K562 (cell line): ENCODE measurements around the gene MTPN. TPM values are rescaled to one million over a fixed set of nuclear protein-coding genes. Genes with fewer than 3 reads are reported as not detected.

Experiments
- ADNP ChIP-seq: fragments of 200-800 bp; sonication (Bioruptor generic); IDR thresholded peaks from 2 replicates; pipeline ENCODE4 v1.6.1; 2016; ENCODE audit warnings: missing genetic modification characterization, missing compliant biosample characterization
- BMI1 ChIP-seq: fragments of 150-350 bp; IDR thresholded peaks from 2 replicates; pipeline ENCODE4 v1.6.1; 2014; ENCODE audit warnings: low read length
- KDM1A ChIP-seq, 2 experiments: fragments of 450-650 bp; IDR thresholded peaks; 2 replicates each; pipeline ENCODE4 v1.6.1; 2016; ENCODE audit warnings: mild to moderate bottlenecking in 2 of 2
- SMARCB1 ChIP-seq: IDR thresholded peaks from 2 replicates; pipeline ENCODE4 v1.6.1; 2011; ENCODE audit warnings: improper control_type of control experiment, low read depth; ENCODE audit not compliant: insufficient read length
- TCFL5 ChIP-seq: fragments of 250-450 bp; sonication (Bioruptor Pico); conservative IDR thresholded peaks from 2 replicates; pipeline ENCODE4 v1.6.1; 2021; ENCODE audit warnings: mild to moderate bottlenecking, moderate library complexity, matching md5 sums
- ZNF134 ChIP-seq: fragments of 250-450 bp; sonication (Bioruptor Pico); conservative IDR thresholded peaks from 2 replicates; pipeline ENCODE4 v1.4.0; 2020
- ZNF174 ChIP-seq: fragments of 250-450 bp; sonication (Bioruptor Pico); IDR thresholded peaks from 2 replicates; pipeline ENCODE4 v1.4.0; 2020; ENCODE audit warnings: mild to moderate bottlenecking
- ZNF75A ChIP-seq: fragments of 450-650 bp; formaldehyde crosslinking; IDR thresholded peaks from 2 replicates; pipeline ENCODE4 v1.4.0; 2020; ENCODE audit warnings: mild to moderate bottlenecking
- polyA plus RNA-seq, 8 experiments: library from polyadenylated mRNA; depleted of rRNA in 4 of 8; stranded (reverse) in 5 of 8; unstranded in 3 of 8; fragments of >200 nt; fragmentation: Nextera tagmentation in 2 of 8; fragmentation: Illumina TruSeq in 1 of 8; extraction: Ambion mirVana in 2 of 8; extraction: Trizol in 1 of 8; gene quantifications; 2 replicates each; pipeline versions ENCODE4 v1.2.1 to v1.2.3, GENCODE V29; 2011 to 2014; ENCODE audit warnings: inconsistent platforms in 1 of 8, missing spikeins in 1 of 8
- total RNA-seq, 7 experiments: library from RNA; depleted of rRNA in 6 of 7; stranded (reverse); fragments of >200 nt in 6 of 7; fragmentation: Illumina TruSeq in 2 of 7; extraction: Trizol in 2 of 7; gene quantifications; 2 replicates each; pipeline versions ENCODE4 v1.2.1 to v1.2.3, GENCODE V29; 2011 to 2021; ENCODE audit warnings: low replicate concordance in 1 of 7
- TF ChIP-seq, protein P1 (sequence below): fragments of 450-650 bp; IDR thresholded peaks from 2 replicates; pipeline ENCODE4 v1.7.0; 2016; ENCODE audit warnings: borderline replicate concordance
- TF ChIP-seq, protein P2 (sequence below): fragments of 250-450 bp; sonication (Bioruptor Pico); IDR thresholded peaks from 2 replicates; pipeline ENCODE4 v1.8.0; 2022; ENCODE audit warnings: moderate library complexity, mild to moderate bottlenecking, inconsistent platforms
- TF ChIP-seq, protein P3 (sequence below): IDR thresholded peaks from 2 replicates; pipeline ENCODE4 v1.6.1; 2011; ENCODE audit not compliant: insufficient read length; ENCODE audit errors: extremely low read depth
- TF ChIP-seq, protein P4 (sequence below): fragments of 250-450 bp; sonication (Bioruptor Pico); IDR thresholded peaks from 2 replicates; pipeline ENCODE4 v1.5.0; 2021
- TF ChIP-seq, protein P5 (sequence below): fragments of 250-450 bp; sonication (Bioruptor Pico); IDR thresholded peaks from 2 replicates; pipeline ENCODE4 v1.9.0; 2021; ENCODE audit warnings: mild to moderate bottlenecking, inconsistent platforms
- TF ChIP-seq, protein P6 (sequence below): sonication (generic); formaldehyde crosslinking; IDR thresholded peaks from 2 replicates; pipeline ENCODE4 v1.8.0; 2022; ENCODE audit warnings: missing genetic modification reagents, mild to moderate bottlenecking, borderline replicate concordance
- TF ChIP-seq, protein P7 (sequence below): fragments of 450-650 bp; formaldehyde crosslinking; IDR thresholded peaks from 2 replicates; pipeline ENCODE4 v1.4.0; 2022; ENCODE audit warnings: mild to moderate bottlenecking, moderate library complexity
- TF ChIP-seq, protein P8 (sequence below): fragments of 250-450 bp; sonication (Bioruptor Pico); IDR thresholded peaks from 2 replicates; pipeline ENCODE4 v1.8.0; 2021; ENCODE audit warnings: mild to moderate bottlenecking, moderate library complexity

MTPN gene
- total and polyA plus RNA-seq, 9 of the 15 experiments (the other 6 are each of a cell fraction or from before 2014, with no cell fraction given): 68.5 to 261 (median 156) TPM

DNA sequence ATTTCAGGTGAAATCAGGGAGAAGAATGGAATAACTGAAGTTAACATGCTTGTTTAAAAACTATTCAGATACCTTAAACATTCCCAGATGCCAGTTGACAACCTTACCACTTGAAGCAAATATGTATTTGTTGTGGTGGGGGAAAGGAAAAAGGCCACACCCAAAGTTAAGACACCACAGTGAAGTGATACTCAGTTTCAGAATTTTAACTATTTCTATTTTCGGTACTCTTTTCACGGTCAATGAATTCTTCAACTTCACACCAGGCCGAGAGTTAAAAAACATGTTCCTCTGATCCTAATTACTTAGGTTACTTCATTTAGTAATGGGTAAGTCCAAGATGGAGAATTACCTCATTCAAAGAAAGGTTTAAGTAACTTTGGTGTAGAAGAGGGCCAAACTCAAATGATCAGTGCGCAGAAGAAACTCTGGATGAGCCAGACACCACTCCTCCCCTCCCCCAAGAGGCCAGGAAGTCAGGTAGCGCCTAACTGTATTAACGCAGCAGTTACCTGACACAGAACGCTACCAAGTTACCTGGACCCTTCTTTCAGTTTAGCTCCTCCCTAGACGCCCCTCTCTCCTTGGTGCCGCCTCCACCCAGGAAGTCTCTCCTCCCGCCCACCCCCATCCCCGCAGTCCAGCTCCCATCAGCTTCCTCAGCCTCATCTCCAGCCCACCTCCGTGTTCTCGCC, 700 bp downstream of the MTPN start (continued):
- TF ChIP-seq, protein P1, sequence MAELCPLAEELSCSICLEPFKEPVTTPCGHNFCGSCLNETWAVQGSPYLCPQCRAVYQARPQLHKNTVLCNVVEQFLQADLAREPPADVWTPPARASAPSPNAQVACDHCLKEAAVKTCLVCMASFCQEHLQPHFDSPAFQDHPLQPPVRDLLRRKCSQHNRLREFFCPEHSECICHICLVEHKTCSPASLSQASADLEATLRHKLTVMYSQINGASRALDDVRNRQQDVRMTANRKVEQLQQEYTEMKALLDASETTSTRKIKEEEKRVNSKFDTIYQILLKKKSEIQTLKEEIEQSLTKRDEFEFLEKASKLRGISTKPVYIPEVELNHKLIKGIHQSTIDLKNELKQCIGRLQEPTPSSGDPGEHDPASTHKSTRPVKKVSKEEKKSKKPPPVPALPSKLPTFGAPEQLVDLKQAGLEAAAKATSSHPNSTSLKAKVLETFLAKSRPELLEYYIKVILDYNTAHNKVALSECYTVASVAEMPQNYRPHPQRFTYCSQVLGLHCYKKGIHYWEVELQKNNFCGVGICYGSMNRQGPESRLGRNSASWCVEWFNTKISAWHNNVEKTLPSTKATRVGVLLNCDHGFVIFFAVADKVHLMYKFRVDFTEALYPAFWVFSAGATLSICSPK: 0 out of 2 replicates have a peak, but pooled peaks have one; percentile 12
- TF ChIP-seq ZNF134 (CRISPR knock-in tag) (no peak), ADNP (tag) (no peak), BMI1 (no peak), ZNF174 (CRISPR knock-in tag) (no peak), KDM1A (IDR thresholded peaks at IDR 0.05) (0 out of 4 replicates have a peak, but pooled peaks of 1 of the 2 experiments have one; percentile 38), ZNF75A (CRISPR knock-in tag) (no peak), TCFL5 (CRISPR knock-in tag) (no peak), SMARCB1 (no peak)
- TF ChIP-seq, protein P2, sequence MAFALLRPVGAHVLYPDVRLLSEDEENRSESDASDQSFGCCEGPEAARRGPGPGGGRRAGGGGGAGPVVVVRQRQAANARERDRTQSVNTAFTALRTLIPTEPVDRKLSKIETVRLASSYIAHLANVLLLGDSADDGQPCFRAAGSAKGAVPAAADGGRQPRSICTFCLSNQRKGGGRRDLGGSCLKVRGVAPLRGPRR (CRISPR knock-in tag): no peak
- TF ChIP-seq, protein P3, sequence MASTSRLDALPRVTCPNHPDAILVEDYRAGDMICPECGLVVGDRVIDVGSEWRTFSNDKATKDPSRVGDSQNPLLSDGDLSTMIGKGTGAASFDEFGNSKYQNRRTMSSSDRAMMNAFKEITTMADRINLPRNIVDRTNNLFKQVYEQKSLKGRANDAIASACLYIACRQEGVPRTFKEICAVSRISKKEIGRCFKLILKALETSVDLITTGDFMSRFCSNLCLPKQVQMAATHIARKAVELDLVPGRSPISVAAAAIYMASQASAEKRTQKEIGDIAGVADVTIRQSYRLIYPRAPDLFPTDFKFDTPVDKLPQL: no peak
- TF ChIP-seq, protein P4, sequence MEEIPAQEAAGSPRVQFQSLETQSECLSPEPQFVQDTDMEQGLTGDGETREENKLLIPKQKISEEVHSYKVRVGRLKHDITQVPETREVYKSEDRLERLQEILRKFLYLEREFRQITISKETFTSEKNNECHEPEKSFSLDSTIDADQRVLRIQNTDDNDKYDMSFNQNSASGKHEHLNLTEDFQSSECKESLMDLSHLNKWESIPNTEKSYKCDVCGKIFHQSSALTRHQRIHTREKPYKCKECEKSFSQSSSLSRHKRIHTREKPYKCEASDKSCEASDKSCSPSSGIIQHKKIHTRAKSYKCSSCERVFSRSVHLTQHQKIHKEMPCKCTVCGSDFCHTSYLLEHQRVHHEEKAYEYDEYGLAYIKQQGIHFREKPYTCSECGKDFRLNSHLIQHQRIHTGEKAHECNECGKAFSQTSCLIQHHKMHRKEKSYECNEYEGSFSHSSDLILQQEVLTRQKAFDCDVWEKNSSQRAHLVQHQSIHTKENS: no peak
- TF ChIP-seq, protein P5, sequence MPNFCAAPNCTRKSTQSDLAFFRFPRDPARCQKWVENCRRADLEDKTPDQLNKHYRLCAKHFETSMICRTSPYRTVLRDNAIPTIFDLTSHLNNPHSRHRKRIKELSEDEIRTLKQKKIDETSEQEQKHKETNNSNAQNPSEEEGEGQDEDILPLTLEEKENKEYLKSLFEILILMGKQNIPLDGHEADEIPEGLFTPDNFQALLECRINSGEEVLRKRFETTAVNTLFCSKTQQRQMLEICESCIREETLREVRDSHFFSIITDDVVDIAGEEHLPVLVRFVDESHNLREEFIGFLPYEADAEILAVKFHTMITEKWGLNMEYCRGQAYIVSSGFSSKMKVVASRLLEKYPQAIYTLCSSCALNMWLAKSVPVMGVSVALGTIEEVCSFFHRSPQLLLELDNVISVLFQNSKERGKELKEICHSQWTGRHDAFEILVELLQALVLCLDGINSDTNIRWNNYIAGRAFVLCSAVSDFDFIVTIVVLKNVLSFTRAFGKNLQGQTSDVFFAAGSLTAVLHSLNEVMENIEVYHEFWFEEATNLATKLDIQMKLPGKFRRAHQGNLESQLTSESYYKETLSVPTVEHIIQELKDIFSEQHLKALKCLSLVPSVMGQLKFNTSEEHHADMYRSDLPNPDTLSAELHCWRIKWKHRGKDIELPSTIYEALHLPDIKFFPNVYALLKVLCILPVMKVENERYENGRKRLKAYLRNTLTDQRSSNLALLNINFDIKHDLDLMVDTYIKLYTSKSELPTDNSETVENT: no peak
- TF ChIP-seq, protein P6, sequence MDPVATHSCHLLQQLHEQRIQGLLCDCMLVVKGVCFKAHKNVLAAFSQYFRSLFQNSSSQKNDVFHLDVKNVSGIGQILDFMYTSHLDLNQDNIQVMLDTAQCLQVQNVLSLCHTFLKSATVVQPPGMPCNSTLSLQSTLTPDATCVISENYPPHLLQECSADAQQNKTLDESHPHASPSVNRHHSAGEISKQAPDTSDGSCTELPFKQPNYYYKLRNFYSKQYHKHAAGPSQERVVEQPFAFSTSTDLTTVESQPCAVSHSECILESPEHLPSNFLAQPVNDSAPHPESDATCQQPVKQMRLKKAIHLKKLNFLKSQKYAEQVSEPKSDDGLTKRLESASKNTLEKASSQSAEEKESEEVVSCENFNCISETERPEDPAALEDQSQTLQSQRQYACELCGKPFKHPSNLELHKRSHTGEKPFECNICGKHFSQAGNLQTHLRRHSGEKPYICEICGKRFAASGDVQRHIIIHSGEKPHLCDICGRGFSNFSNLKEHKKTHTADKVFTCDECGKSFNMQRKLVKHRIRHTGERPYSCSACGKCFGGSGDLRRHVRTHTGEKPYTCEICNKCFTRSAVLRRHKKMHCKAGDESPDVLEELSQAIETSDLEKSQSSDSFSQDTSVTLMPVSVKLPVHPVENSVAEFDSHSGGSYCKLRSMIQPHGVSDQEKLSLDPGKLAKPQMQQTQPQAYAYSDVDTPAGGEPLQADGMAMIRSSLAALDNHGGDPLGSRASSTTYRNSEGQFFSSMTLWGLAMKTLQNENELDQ (CRISPR knock-in tag): no peak
- TF ChIP-seq, protein P7, sequence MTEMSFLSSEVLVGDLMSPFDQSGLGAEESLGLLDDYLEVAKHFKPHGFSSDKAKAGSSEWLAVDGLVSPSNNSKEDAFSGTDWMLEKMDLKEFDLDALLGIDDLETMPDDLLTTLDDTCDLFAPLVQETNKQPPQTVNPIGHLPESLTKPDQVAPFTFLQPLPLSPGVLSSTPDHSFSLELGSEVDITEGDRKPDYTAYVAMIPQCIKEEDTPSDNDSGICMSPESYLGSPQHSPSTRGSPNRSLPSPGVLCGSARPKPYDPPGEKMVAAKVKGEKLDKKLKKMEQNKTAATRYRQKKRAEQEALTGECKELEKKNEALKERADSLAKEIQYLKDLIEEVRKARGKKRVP (CRISPR knock-in tag): no peak
- TF ChIP-seq, protein P8, sequence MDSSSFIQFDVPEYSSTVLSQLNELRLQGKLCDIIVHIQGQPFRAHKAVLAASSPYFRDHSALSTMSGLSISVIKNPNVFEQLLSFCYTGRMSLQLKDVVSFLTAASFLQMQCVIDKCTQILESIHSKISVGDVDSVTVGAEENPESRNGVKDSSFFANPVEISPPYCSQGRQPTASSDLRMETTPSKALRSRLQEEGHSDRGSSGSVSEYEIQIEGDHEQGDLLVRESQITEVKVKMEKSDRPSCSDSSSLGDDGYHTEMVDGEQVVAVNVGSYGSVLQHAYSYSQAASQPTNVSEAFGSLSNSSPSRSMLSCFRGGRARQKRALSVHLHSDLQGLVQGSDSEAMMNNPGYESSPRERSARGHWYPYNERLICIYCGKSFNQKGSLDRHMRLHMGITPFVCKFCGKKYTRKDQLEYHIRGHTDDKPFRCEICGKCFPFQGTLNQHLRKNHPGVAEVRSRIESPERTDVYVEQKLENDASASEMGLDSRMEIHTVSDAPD (CRISPR knock-in tag): no peak
